Spinal cord (tissue), 10 donors: Measurements from ENCODE around the gene OTOG. TPM values are rescaled to one million over a fixed set of nuclear protein-coding genes. Genes with fewer than 3 reads are reported as not detected.
"Not testable (repeated sequence)": the region's sequence is repeated elsewhere in the genome, so short reads cannot be mapped to it uniquely, and the experiment has no call there.

Source experiments
- DNase-seq, 6 donors: peaks; one replicate each; pipeline versions ENCODE4 v3.0.0 to v3.0.0-alpha.2; 2013 to 2015; ENCODE audit warnings: low spot score in 6 of 6, low read depth in 4 of 6
- H3K27ac ChIP-seq: one replicate; pipeline ENCODE4 v1.5.1; 2013; ENCODE audit warnings: low read depth, low read length, control low read depth
- H3K27me3 ChIP-seq: one replicate; pipeline ENCODE4 v1.6.1; 2013; ENCODE audit warnings: low read length; ENCODE audit not compliant: control insufficient read depth, insufficient read depth
- H3K36me3 ChIP-seq: one replicate; pipeline ENCODE4 v1.6.1; 2013; ENCODE audit warnings: low read length; ENCODE audit not compliant: control insufficient read depth, insufficient read depth
- H3K4me1 ChIP-seq: one replicate; pipeline ENCODE4 v1.6.1; 2013; ENCODE audit warnings: low read length; ENCODE audit not compliant: control insufficient read depth, insufficient read depth
- H3K4me3 ChIP-seq: one replicate; pipeline ENCODE4 v1.5.1; 2013; ENCODE audit warnings: low read depth, low read length, control low read depth
- H3K9me3 ChIP-seq: one replicate; pipeline ENCODE4 v1.6.1; 2013; ENCODE audit warnings: low read length; ENCODE audit not compliant: control insufficient read depth, insufficient read depth
- WGBS: methylation state at CpG from one replicate; pipeline ENCODE4 v1.1.5; 2013; ENCODE audit warnings: missing lambda C conversion rate; ENCODE audit not compliant: insufficient coverage; 5-methylcytosine and 5-hydroxymethylcytosine counted together
- polyA plus RNA-seq, 2 donors: library from polyadenylated mRNA; unstranded; fragments of 120-200 nt; gene quantifications; one replicate each; pipeline ENCODE4 v1.2.1, GENCODE V29; 2013; ENCODE audit not compliant: insufficient read length in 2 of 2
- total RNA-seq, 2 donors: library from RNA; depleted of rRNA in 1 of 2; stranded (reverse); fragments of 120-200 nt in 1 of 2; fragments of >200 nt in 1 of 2; gene quantifications; one replicate each; pipeline versions ENCODE4 v1.2.3 to v1.2.4, GENCODE V29; 2013 to 2014
- donor health status: healthy.

The OTOG gene
- total and polyA plus RNA-seq, 4 donors: under 0.01 to 1.3 (median 0.23) TPM; not detected in 1

- H3K27me3 ChIP-seq: no peaks in the 10 kb centered on the region
- no peak for DNase-seq
- H3K9me3 ChIP-seq: no peaks in the 10 kb centered on the region
- H3K27ac ChIP-seq: no peak overlapping the region
- H3K36me3 ChIP-seq: no peaks in the 10 kb centered on the region
- no peak overlapping the region for H3K4me3 ChIP-seq
- no peaks in the 10 kb centered on the region for H3K4me1 ChIP-seq
- WGBS: 92% methylated on average over 6 of the region's 13 CpGs
These were observed 64.6 kb downstream of the OTOG start for GRCh38 chr11:17611503-17612220.

- H3K4me1 ChIP-seq: no peaks in the 10 kb centered on the region
- WGBS: 84% methylated on average over 17 of the region's 18 CpGs
- H3K27ac ChIP-seq: no peak overlapping the region
- H3K36me3 ChIP-seq: no peaks in the 10 kb centered on the region
- DNase-seq: no peak
- H3K4me3 ChIP-seq: no peak overlapping the region
- H3K9me3 ChIP-seq: no peaks in the 10 kb centered on the region
- H3K27me3 ChIP-seq: no peaks in the 10 kb centered on the region
These were observed 65.4 kb downstream of the OTOG start for GRCh38 chr11:17612221-17613188.

- no peaks in the 10 kb centered on the region for H3K9me3 ChIP-seq
- H3K4me3 ChIP-seq: no peak overlapping the region
- H3K4me1 ChIP-seq: no peaks in the 10 kb centered on the region
- no peak overlapping the region for H3K27ac ChIP-seq
- H3K27me3 ChIP-seq: no peaks in the 10 kb centered on the region
- DNase-seq: no peak
- no peaks in the 10 kb centered on the region for H3K36me3 ChIP-seq
- 97% methylated on average over 3 of the region's 5 CpGs for WGBS
These were observed 66.4 kb downstream of the OTOG start for GRCh38 chr11:17613428-17613962.

GRCh38 chr11:17613983-17614382 is 66.9 kb downstream of the OTOG start:
- 80% methylated on average over 2 of the region's 5 CpGs for WGBS
- H3K4me1 ChIP-seq: no peaks in the 10 kb centered on the region
- no peak for DNase-seq
- H3K27ac ChIP-seq: no peak overlapping the region
- no peaks in the 10 kb centered on the region for H3K9me3 ChIP-seq
- no peaks in the 10 kb centered on the region for H3K36me3 ChIP-seq
- no peaks in the 10 kb centered on the region for H3K27me3 ChIP-seq
- no peak overlapping the region for H3K4me3 ChIP-seq

GRCh38 chr11:17622711-17623110 is 75.7 kb downstream of the OTOG start:
- not testable (repeated sequence) for H3K36me3 ChIP-seq, H3K27me3 ChIP-seq, H3K4me1 ChIP-seq, H3K4me3 ChIP-seq, H3K27ac ChIP-seq, H3K9me3 ChIP-seq
- peak in 1 of 6 donors; percentile 54 for DNase-seq
- WGBS: no CpG with 5 or more reads among the region's 4 CpGs

- Histone ChIP-seq H3K36me3 (no peaks in the 10 kb centered on the region), H3K27ac (no peak overlapping the region), H3K4me3 (no peak overlapping the region), H3K4me1 (no peaks in the 10 kb centered on the region), H3K9me3 (no peaks in the 10 kb centered on the region), H3K27me3 (no peaks in the 10 kb centered on the region)
- 81% methylated on average over 4 of the region's 5 CpGs for WGBS
- DNase-seq: no peak
These were observed 82.1 kb downstream of the OTOG start for GRCh38 chr11:17629113-17629512.

GRCh38 chr11:17630936-17631335 is 83.9 kb downstream of the OTOG start:
- H3K27me3 ChIP-seq: no peaks in the 10 kb centered on the region
- H3K4me3 ChIP-seq: no peak overlapping the region
- H3K27ac ChIP-seq: no peak overlapping the region
- H3K36me3 ChIP-seq: no peaks in the 10 kb centered on the region
- no peaks in the 10 kb centered on the region for H3K9me3 ChIP-seq
- WGBS: 100% methylated on average over 2 of the region's 2 CpGs
- DNase-seq: no peak
- no peaks in the 10 kb centered on the region for H3K4me1 ChIP-seq

GRCh38 chr11:17631702-17632365 is 84.8 kb downstream of the OTOG start:
- WGBS: 92% methylated on average over 18 of the region's 19 CpGs
- H3K4me3 ChIP-seq: no peak overlapping the region
- DNase-seq: no peak
- H3K9me3 ChIP-seq: no peaks in the 10 kb centered on the region
- H3K27ac ChIP-seq: no peak overlapping the region
- no peaks in the 10 kb centered on the region for H3K27me3 ChIP-seq
- H3K36me3 ChIP-seq: no peaks in the 10 kb centered on the region
- no peaks in the 10 kb centered on the region for H3K4me1 ChIP-seq

- H3K27ac ChIP-seq: no peak overlapping the region
- H3K36me3 ChIP-seq: no peaks in the 10 kb centered on the region
- no peaks in the 10 kb centered on the region for H3K27me3 ChIP-seq
- no peaks in the 10 kb centered on the region for H3K9me3 ChIP-seq
- no peak for DNase-seq
- H3K4me3 ChIP-seq: no peak overlapping the region
- no peaks in the 10 kb centered on the region for H3K4me1 ChIP-seq
- WGBS: 83% methylated on average over 10 of the region's 11 CpGs
These were observed 86.4 kb downstream of the OTOG start for GRCh38 chr11:17633279-17633986.
